Activated T-cell treated with anti-CD3 and anti-CD28 coated beads, Interleukin-2, amount 50 U/mL, for 1 hour (primary cell): Measurements from ENCODE around the gene FCRL6.

ENCODE experiments used
- DNase-seq: peaks from one replicate; pipeline ENCODE4 v3.0.0-alpha.2; 2020

The FCRL6 gene

GRCh38 chr1:159799446-159799985 lies 2.6 kb upstream of the FCRL6 start:
- DNase-seq: no peak

GRCh38 chr1:159800177-159800930 lies 1.8 kb upstream of the FCRL6 start:
- peak; percentile 26 for DNase-seq

GRCh38 chr1:159803956-159804689 lies 2.0 kb downstream of the FCRL6 start:
- DNase-seq: no peak

DNA sequence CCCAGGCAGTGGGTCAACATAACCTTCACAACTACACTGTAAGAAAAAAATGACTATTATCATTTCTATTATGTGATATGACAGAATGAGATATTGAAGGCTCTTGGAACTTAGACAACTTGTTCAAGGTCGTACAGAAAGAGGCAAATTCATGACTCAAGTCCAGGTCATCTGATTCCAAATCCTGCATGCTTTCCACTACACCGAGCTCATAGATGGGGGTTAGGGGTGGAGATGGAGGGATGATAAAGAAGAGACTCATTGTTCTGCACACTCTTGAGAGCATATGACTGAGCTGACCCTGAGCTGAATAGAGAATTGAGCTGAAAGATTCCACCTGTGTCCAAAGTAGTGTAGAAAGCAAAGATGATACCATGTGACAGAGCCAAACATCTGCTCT lies 2.8 kb downstream of the FCRL6 start:
- DNase-seq: no peak

DNA sequence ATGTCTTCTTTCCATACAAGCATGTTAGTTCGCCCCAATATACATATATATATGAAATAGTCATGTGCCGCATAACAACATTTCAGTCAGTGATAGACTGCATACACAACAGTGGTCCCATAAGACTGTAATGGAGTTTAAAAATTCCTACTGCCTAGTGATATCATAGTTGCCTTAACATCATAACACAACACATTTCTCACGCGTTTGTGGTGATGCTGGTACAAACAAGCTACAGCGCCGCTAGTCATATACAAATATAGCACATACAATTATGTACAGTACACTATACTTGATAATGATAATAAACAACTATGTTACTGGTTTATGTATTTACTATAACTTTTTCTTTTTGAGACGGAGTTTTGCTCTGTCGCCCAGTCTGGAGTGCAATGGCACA lies 13.8 kb downstream of the FCRL6 start:
- no peak for DNase-seq

DNA sequence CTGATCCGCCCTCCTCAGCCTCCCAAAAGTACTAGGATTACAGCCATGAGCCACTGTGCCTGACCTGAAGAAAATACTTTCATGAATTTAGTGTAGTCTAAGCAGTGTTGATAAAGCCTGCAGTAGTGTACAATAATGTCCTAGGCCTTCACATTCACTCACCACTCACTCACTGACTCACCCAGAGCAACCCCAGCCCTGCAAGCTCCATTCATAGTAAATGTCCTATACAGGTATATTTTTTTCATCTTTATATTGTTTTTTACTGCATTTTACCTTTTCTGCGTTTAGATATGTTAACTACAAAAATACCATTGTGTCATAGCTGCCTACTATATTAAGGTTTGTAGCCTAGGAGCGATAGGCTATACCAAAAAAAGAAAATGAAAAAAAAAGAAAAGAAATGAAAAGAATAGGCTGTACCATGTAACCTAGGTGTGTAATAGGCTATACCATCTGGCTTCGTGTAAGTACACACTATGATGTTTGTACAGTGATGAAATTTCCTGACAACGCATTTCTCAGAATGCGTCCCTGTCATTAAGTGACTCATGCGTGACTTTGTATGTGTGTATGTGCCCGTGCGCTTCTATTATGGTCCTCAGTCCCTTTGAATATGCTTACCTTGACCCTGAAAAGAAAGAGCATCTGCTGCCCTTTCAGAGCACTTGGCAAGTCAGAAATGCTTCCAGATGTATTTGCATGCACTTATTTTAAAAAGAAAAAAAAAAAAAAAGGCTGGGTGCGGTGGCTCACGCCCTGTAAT lies 15.3 kb downstream of the FCRL6 start:
- no peak for DNase-seq

DNA sequence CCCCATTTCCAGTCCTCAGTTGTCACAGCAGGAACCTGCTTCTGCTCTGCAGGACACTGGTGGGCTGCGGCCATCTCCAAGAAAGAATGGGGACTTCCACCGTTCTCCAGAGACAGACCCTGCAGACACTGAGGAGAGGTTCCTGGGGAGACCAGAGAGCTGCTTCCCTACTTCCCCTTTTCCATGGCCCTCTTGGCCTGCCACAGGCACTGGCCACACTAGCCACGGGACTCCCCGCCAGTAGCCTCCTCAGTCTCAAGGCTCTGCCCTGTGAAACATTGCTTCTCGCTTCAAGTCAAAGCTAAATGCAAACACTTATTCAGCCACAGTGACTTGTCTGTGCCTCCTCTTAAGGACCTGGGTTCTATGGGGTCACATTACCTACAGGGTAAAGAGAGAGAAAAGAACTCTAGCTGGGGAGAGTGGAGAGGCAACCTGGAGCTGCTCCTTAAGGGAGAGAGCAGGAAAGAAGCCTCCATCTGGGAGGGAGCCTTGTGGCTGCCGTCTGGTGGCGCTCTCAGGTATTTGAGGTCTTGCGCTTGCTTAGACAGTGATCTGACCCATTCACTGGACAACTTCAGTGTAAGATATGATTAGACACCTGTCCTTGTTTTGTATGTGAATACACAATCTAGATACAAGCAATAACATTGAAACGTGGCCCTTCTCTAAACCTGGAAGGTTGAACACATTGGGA lies 19.2 kb downstream of the FCRL6 start:
- peak; percentile 35 for DNase-seq

GRCh38 chr1:159823406-159823805 lies 21.2 kb downstream of the FCRL6 start:
- no peak for DNase-seq

- DNase-seq: no peak
Measured at GRCh38 chr1:159825564-159825963, 23.4 kb downstream of the FCRL6 start.

DNA sequence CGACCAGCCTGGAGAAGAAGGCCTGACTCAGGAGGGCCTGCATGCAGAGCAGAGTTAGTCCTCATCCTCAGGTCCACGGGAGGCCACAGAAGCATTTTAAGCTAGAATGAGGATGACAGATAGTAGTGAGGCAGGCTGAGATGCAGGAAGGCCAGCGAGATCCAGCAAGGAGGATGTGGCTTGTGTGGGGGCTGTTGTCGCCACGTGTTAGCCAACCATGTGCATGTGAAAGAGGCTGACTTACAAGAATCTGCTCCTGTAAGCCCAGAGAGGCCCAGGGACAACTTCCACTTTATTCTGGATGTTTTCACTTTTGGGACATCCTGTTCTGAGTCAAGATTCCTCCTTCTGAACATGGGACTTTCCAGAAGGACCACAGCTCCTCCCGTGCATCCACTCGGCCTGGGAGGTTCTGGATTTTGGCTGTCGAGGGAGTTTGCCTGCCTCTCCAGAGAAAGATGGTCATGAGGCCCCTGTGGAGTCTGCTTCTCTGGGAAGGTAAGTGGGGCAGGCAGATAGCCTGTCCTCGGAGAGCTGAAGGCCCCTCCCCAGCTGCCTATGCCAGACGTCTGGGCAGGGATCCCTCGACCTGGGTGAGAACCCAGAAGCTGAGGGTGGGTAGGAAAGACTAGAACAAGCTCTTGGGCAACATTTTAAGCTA lies 24.4 kb downstream of the FCRL6 start, which contains the start of gene SLAMF8:
TSS of gene SLAMF8 (plus strand) at position 433 of the 661 bp plus-strand sequence. CDS start at position 459, 26 bp downstream.
- DNase-seq: peak; percentile 30

DNA sequence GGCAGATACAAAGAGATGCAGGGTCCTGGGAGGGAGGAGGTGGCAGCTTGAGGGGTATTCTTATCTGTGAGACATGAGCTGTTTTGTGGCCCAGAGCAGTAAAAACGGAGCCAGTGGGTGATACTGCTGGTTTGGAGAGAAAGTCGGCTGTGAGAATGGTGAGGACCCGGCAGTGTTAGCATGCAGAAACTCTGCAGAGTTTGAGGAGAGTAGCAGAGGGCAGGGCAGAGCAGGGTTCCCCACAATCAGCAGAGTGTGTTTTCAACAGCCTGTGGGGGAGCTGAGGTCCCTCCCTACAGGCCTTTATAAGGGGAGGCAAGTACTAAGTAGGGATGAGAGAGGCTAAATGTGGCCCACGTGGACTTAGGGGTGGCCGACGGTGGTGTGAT lies 24.9 kb downstream of the FCRL6 start:
- DNase-seq: no peak

DNA sequence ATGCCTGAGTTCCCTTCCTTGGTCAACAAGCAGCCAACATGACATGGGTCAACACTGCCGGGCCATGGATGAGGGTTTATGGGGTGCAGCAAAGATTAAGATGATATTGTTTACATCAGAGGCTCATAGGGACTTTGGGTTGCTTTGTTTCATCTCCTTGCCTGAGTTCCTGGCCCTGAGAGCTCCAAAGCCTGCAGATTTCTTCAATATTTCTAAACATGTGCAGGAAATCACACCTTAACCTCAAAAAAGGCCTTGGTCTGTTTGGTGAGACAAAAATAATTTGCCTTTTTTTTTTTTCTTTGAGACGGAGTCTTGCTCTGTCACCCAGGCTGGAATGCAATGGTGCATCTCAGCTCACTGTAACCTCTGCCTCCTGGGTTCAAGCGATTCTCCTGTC lies 25.4 kb downstream of the FCRL6 start:
- no peak for DNase-seq

DNA sequence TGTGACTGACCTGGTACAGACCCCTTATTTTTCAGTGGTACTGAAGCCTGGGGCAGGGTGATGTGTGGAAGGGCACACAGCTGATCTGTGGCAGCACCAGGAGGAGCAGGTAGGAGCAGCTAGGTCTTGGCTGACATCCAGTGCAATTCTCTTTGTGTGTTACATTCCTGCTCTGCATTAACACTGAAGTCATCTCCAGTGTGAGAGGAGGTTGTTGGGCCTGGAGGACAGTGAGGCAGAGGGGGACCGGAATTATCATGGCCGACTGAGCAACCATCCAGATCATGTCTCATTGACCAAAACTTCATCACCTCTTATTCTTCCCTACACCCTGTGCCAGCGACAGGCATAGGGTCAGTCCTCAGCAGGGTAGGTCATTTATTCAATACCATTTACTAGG lies 26.0 kb downstream of the FCRL6 start:
- no peak for DNase-seq

GRCh38 chr1:159828581-159829272 lies 26.6 kb downstream of the FCRL6 start:
- no peak for DNase-seq

DNA sequence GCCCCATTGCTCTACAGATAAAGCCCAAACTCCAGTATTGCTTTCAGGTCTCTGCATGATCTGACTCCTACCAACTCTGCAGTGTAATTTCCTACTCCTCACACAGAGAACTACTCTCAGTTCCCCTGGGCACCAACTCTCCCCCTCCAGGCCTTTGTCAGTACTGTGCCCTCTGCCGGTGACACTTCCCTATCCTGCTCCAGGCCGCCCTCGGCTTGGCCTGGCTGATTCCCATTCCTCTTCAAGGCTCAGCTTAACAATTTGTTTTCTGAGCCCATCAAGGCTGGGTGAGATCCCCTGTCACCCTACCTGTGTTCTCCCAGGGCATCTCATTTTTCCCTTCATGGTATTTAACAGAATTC lies 27.1 kb downstream of the FCRL6 start:
- DNase-seq: no peak

DNA sequence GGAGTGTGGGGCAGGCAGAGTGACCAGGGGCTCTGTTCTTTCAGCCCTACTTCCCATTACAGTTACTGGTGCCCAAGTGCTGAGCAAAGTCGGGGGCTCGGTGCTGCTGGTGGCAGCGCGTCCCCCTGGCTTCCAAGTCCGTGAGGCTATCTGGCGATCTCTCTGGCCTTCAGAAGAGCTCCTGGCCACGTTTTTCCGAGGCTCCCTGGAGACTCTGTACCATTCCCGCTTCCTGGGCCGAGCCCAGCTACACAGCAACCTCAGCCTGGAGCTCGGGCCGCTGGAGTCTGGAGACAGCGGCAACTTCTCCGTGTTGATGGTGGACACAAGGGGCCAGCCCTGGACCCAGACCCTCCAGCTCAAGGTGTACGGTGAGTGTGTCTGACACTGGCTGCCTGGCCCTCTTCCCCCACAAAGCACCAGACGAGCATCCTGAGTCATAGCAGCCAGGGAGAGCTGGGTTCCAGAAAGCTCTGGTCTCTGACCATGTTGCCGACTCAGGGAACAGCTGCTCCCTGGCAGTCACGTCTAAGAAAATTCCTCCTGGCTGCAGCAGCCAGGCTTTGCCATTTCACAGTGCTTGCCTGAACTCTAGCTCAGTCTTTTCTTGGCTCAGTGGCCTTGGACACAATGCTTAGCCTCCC lies 27.8 kb downstream of the FCRL6 start:
- DNase-seq: no peak

DNA sequence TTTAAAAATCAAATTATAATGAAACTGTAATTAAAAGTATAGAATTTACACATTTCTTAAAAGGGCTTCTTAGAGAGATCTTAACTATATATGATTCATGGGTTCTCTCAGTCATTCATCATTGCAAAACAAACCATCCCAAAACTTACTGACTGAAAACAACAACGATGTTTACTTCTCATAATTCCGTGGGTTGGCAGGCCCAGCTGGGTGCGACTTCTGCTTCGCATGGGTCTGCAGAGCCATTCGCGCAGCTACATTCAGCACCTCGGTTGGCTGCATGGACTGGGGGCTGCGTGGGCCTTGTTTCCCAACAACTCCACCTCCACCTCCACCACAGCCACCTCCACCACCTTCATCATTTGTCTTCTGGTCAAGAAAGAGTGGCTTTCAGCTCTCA lies 28.6 kb downstream of the FCRL6 start:
- no peak for DNase-seq

GRCh38 chr1:159831412-159832141 lies 29.4 kb downstream of the FCRL6 start:
- DNase-seq: no peak

- no peak for DNase-seq
Measured at GRCh38 chr1:159832309-159832708, 30.1 kb downstream of the FCRL6 start.

DNA sequence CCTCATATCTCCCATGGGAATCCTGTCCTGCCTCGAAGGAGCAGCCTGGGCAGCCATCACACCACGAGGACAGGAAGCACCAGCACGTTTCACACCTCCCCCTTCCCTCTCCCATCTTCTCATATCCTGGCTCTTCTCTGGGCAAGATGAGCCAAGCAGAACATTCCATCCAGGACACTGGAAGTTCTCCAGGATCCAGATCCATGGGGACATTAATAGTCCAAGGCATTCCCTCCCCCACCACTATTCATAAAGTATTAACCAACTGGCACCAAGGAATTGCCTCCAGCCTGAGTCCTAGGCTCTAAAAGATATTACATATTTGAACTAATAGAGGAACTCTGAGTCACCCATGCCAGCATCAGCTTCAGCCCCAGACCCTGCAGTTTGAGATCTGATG lies 33.2 kb downstream of the FCRL6 start:
- no peak for DNase-seq
